HepG2 (cell line): Measurements from ENCODE around the gene EGR4. TPM values are rescaled to one million over a fixed set of nuclear protein-coding genes. Genes with fewer than 3 reads are reported as not detected.

Experiments used
- DZIP1 ChIP-seq: sonication (generic); formaldehyde crosslinking; IDR thresholded peaks from 2 replicates; pipeline ENCODE4 v1.5.0; 2020; ENCODE audit warnings: mild to moderate bottlenecking, missing genetic modification reagents
- KLF6 ChIP-seq: IDR thresholded peaks from 2 replicates; pipeline ENCODE4 v1.8.0; 2016; ENCODE audit warnings: missing biosample characterization, missing genetic modification reagents
- MAFG ChIP-seq: sonication (generic); formaldehyde crosslinking; IDR thresholded peaks from 2 replicates; pipeline ENCODE4 v1.5.1; 2020; ENCODE audit warnings: mild to moderate bottlenecking, missing genetic modification reagents
- NFE2L1 ChIP-seq: sonication (generic); formaldehyde crosslinking; IDR thresholded peaks from 2 replicates; pipeline ENCODE4 v1.4.0; 2020; ENCODE audit warnings: missing genetic modification reagents, mild to moderate bottlenecking, borderline replicate concordance
- NR3C1 ChIP-seq: sonication (generic); formaldehyde crosslinking; IDR thresholded peaks from 2 replicates; pipeline ENCODE4 v1.4.0; 2020; ENCODE audit warnings: missing genetic modification reagents
- SPEN ChIP-seq: sonication (generic); formaldehyde crosslinking; IDR thresholded peaks from 2 replicates; pipeline ENCODE4 v1.5.1; 2020; ENCODE audit warnings: low read depth, mild to moderate bottlenecking, missing genetic modification reagents
- polyA plus RNA-seq, 8 experiments: library from polyadenylated mRNA; depleted of rRNA in 3 of 8; stranded (reverse) in 7 of 8; unstranded in 1 of 8; fragments of >200 nt; fragmentation: Illumina TruSeq in 4 of 8; extraction: Trizol in 4 of 8; gene quantifications; 2 replicates each; pipeline versions ENCODE4 v1.2.1 to v1.2.3, GENCODE V29; 2011 to 2016; ENCODE audit warnings: low read depth in 4 of 8, missing spikeins in 1 of 8, mixed read lengths in 1 of 8; ENCODE audit not compliant: insufficient read depth in 1 of 8
- total RNA-seq, 5 experiments: library from RNA; depleted of rRNA; stranded (reverse); fragments of >200 nt; fragmentation: Illumina TruSeq; extraction: Trizol; gene quantifications; 2 replicates each; pipeline ENCODE4 v1.2.3, GENCODE V29; 2016; ENCODE audit warnings: low read depth in 1 of 5
- TF ChIP-seq, protein P1 (sequence below), 2 experiments: sonication (generic) in 1 of 2; formaldehyde crosslinking in 1 of 2; IDR thresholded peaks; 2 replicates each; pipeline versions ENCODE4 v1.4.0 to v1.6.1; 2016 to 2020; ENCODE audit warnings: borderline replicate concordance in 1 of 2, low read depth in 1 of 2, mild to moderate bottlenecking in 1 of 2, missing genetic modification reagents in 1 of 2

The EGR4 gene
- total and polyA plus RNA-seq, 2 of the 13 experiments (the other 11 are each of a cell fraction or from before 2014, with no cell fraction given) = not detected

GRCh38 chr2:73269686-73270465, 23.5 kb downstream of the EGR4 start (continued):
- TF ChIP-seq, protein P1, sequence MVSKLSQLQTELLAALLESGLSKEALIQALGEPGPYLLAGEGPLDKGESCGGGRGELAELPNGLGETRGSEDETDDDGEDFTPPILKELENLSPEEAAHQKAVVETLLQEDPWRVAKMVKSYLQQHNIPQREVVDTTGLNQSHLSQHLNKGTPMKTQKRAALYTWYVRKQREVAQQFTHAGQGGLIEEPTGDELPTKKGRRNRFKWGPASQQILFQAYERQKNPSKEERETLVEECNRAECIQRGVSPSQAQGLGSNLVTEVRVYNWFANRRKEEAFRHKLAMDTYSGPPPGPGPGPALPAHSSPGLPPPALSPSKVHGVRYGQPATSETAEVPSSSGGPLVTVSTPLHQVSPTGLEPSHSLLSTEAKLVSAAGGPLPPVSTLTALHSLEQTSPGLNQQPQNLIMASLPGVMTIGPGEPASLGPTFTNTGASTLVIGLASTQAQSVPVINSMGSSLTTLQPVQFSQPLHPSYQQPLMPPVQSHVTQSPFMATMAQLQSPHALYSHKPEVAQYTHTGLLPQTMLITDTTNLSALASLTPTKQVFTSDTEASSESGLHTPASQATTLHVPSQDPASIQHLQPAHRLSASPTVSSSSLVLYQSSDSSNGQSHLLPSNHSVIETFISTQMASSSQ (IDR thresholded peaks at IDR 0.05; ENCODE audit: low read depth) = no peak
- TF ChIP-seq, protein P1 (CRISPR knock-in tag; IDR thresholded peaks at IDR 0.05; ENCODE audit: borderline replicate concordance) = no peak
- TF ChIP-seq NR3C1 (CRISPR knock-in tag) (no peak), KLF6 (CRISPR knock-in tag) (no peak), MAFG (CRISPR knock-in tag) (no peak), NFE2L1 (no peak), DZIP1 (no peak), SPEN (CRISPR knock-in tag) (no peak)
